ENCODE data around the gene CCDC74B. TPM values are rescaled to one million over a fixed set of nuclear protein-coding genes. Genes with fewer than 3 reads are reported as not detected.
A peak's percentile ranks its signal among the peaks of the same experiment; 100 is the strongest.
"Not testable (repeated sequence)": the region's sequence is repeated elsewhere in the genome, so short reads cannot be mapped to it uniquely, and the experiment has no call there.

Gene CCDC74B
- total RNA-seq, 1 donor from 2014 or later, result 7.5 TPM

- intact Hi-C loops (cut with DNase I); ATAC-seq: not testable (repeated sequence)
- peak; percentile 6 for DNase-seq (ENCODE audit: low spot score)
Measured at GRCh38 chr2:130138841-130139251, 6.1 kb downstream of the CCDC74B start.

- intact Hi-C loops (cut with DNase I); ATAC-seq: not testable (repeated sequence)
- DNase-seq (ENCODE audit: low spot score), result peak; percentile 9
Measured at GRCh38 chr2:130138326-130138725, 6.6 kb downstream of the CCDC74B start.

GRCh38 chr2:130137118-130137517, 7.8 kb downstream of the CCDC74B start:
- ATAC-seq; intact Hi-C loops (cut with DNase I): not testable (repeated sequence)
- peak; percentile 35 for DNase-seq (ENCODE audit: low spot score)

- intact Hi-C loops (cut with DNase I); DNase-seq (ENCODE audit: low spot score); ATAC-seq: not testable (repeated sequence)
Measured at GRCh38 chr2:130136546-130136945, 8.4 kb downstream of the CCDC74B start.

- no peak for ATAC-seq
- intact Hi-C loops (cut with DNase I), result no loop called here
- peak; percentile 31 for DNase-seq (ENCODE audit: low spot score)
Measured at GRCh38 chr2:130135692-130136541, 9.0 kb downstream of the CCDC74B start.

- ATAC-seq; DNase-seq (ENCODE audit: low spot score); intact Hi-C loops (cut with DNase I): not testable (repeated sequence)
Measured at GRCh38 chr2:130129120-130129829, 15.6 kb downstream of the CCDC74B start, which contains the start of gene POTEF. Gene POTEF (minus strand): TSS chr2:130129222. CDS start chr2:130120515, 8,707 bp downstream.

GRCh38 chr2:130128464-130128863, 16.4 kb downstream of the CCDC74B start:
- intact Hi-C loops (cut with DNase I); DNase-seq (ENCODE audit: low spot score); ATAC-seq: not testable (repeated sequence)

GRCh38 chr2:130127726-130128125, 17.2 kb downstream of the CCDC74B start:
- intact Hi-C loops (cut with DNase I), result not testable (repeated sequence)

GRCh38 chr2:130120924-130121323, 24.0 kb downstream of the CCDC74B start:
- DNase-seq (ENCODE audit: low spot score); intact Hi-C loops (cut with DNase I); ATAC-seq: not testable (repeated sequence)

More at GRCh38 chr2:130127726-130128125, 17.2 kb downstream of the CCDC74B start:
- ATAC-seq; DNase-seq (ENCODE audit: low spot score): not testable (repeated sequence)

GRCh38 chr2:130102597-130103363, 42.1 kb downstream of the CCDC74B start:
- ATAC-seq; intact Hi-C loops (cut with DNase I); DNase-seq (ENCODE audit: low spot score): not testable (repeated sequence)

Other genes starting within 250 kb of the CCDC74B start
- 0.13 TPM for gene RAB6C, start 165.4 kb downstream of the CCDC74B start, total RNA-seq
- gene POTEF, start 15.9 kb downstream of the CCDC74B start, total RNA-seq, result 2.0 TPM
- 40.4 TPM for gene SMPD4, start 36.5 kb upstream of the CCDC74B start, total RNA-seq
- gene MZT2B, start 37.1 kb upstream of the CCDC74B start, total RNA-seq, result 168 TPM
- gene TUBA3E, start 53.3 kb upstream of the CCDC74B start, total RNA-seq, result not detected
- 43.0 TPM for gene IMP4, start 197.8 kb upstream of the CCDC74B start, total RNA-seq
- 44.7 TPM for gene PTPN18, start 210.9 kb upstream of the CCDC74B start, total RNA-seq

Data from sciatic nerve (tissue), 2 donors.